Measurements from ENCODE around the gene MYL6. TPM values are rescaled to one million over a fixed set of nuclear protein-coding genes. Genes with fewer than 3 reads are reported as not detected.
"Not testable (repeated sequence)": the region's sequence is repeated elsewhere in the genome, so short reads cannot be mapped to it uniquely, and the experiment has no call there.

Gene MYL6
- total and polyA plus RNA-seq, 10 of the 15 experiments (the other 5 are each of a cell fraction or from before 2014, with no cell fraction given) = 1,000 to 4,116 (median 1,828) TPM

GRCh38 chr12:56193025-56193578, 34.9 kb downstream of the MYL6 start (continued):
- peak; percentile 65 to 85 (median 83) for TF ChIP-seq CTCF (IDR thresholded peaks at IDR 0.05 in 2 of 3, conservative IDR thresholded peaks at IDR 0.05 in 1 of 3; ENCODE audit: control insufficient read depth in 2 of 3, extremely low read depth in 1 of 3, insufficient read depth in 1 of 3, low read depth in 3 of 3, low read length in 3 of 3)
- TF ChIP-seq RUNX3 (IDR thresholded peaks at IDR 0.05; ENCODE audit: low read length) = no peak
- peak; percentile 78 for TF ChIP-seq RELB (IDR thresholded peaks at IDR 0.05; ENCODE audit: low read depth)
- TF ChIP-seq MLLT1 (IDR thresholded peaks at IDR 0.05) = 0 out of 2 replicates have a peak, but pooled peaks have one; percentile 23
- TF ChIP-seq RB1 (IDR thresholded peaks at IDR 0.05; ENCODE audit: borderline replicate concordance) = peak; percentile 52; the same call in 1 of the 2 replicates
- TF ChIP-seq HDGF (IDR thresholded peaks at IDR 0.05) = peak; percentile 79; the same call in 1 of the 2 replicates
- TF ChIP-seq IKZF2 (IDR thresholded peaks at IDR 0.05) = peak; percentile 10 to 29; a peak in 1 of 4 replicates

- 76% methylated on average over 11 of the region's 11 CpGs for WGBS (ENCODE audit: insufficient coverage, insufficient replicate concordance, low lambda C conversion rate, missing lambda C conversion rate)
- ATAC-seq; H3K79me2 ChIP-seq (ENCODE audit: control insufficient read depth, insufficient read depth, low read length); H3K9me3 ChIP-seq (replicated peaks; ENCODE audit: control insufficient read depth, insufficient read depth, low read length); H4K20me1 ChIP-seq (ENCODE audit: control insufficient read depth, insufficient read depth); DNase-seq (ENCODE audit: low read depth, low spot score); H3K36me3 ChIP-seq (ENCODE audit: control insufficient read depth in 2 of 2, insufficient read depth in 2 of 2, low read length in 1 of 2); RAD21 ChIA-PET (ENCODE audit: unreplicated experiment); H3K4me2 ChIP-seq (ENCODE audit: control insufficient read depth, insufficient read depth); H3K4me1 ChIP-seq (ENCODE audit: control insufficient read depth, insufficient read depth, low read length); BruUV-seq (replicated peaks); H3K27ac ChIP-seq (ENCODE audit: control insufficient read depth, insufficient read depth); FAIRE-seq; in situ Hi-C loops (cut with MboI); H3K27me3 ChIP-seq (replicated peaks in 1 of 2; ENCODE audit: control insufficient read depth in 2 of 2, insufficient read depth in 2 of 2, low read length in 1 of 2); H2AFZ ChIP-seq (ENCODE audit: control insufficient read depth, low read depth, low read length); H3K9ac ChIP-seq (ENCODE audit: control insufficient read depth, insufficient read depth, low read length); H3K4me3 ChIP-seq: not testable (repeated sequence)
- ChIA-PET CTCF (interaction anchor here (0.7 to 4.7 kb wide), 4 partner anchors 9 to 267 kb away, joined by 3 to 26 read pairs (median 5); no protein-coding TSS in a partner anchor), SMC1A (ENCODE audit: uncharacterized antibody, unreplicated experiment) (interaction anchor here (1.2 to 2.4 kb wide), 3 partner anchors 25 to 267 kb away, joined by 3 to 8 read pairs (median 6); partner anchors contain the start of gene RNF41), POLR2A (interaction anchor here (0.7 kb wide), 2 partner anchors 100 to 1931 kb away, joined by 6 to 9 read pairs; no protein-coding TSS in a partner anchor)
- intact Hi-C loops (cut with micrococcal nuclease; ENCODE audit: unreplicated experiment) = loop anchor here (10.0 kb wide), 1 partner anchor 398 kb away; no protein-coding TSS in a partner anchor
Measured at GRCh38 chr12:56196818-56197550, 38.8 kb downstream of the MYL6 start.
